CD4-positive, alpha-beta T cell treated with Interleukin-12 subunit alpha and Interleukin-12 subunit beta, for 1 hour (primary cell): ENCODE results near the gene NATD1.

Source experiments
- DNase-seq: peaks from one replicate; pipeline ENCODE4 v3.0.0-alpha.2; 2020

Gene NATD1

GRCh38 chr17:21275047-21275578, 21.9 kb upstream of the NATD1 start:
- DNase-seq, result no peak

GRCh38 chr17:21272881-21273792, 19.9 kb upstream of the NATD1 start:
- no peak for DNase-seq

GRCh38 chr17:21272250-21272649, 19.0 kb upstream of the NATD1 start:
- DNase-seq, result no peak

GRCh38 chr17:21271454-21272183, 18.4 kb upstream of the NATD1 start:
- DNase-seq, result no peak

GRCh38 chr17:21269394-21269793, 16.2 kb upstream of the NATD1 start:
- DNase-seq, result no peak

GRCh38 chr17:21268596-21269188, 15.5 kb upstream of the NATD1 start:
- no peak for DNase-seq

GRCh38 chr17:21263376-21263775, 10.2 kb upstream of the NATD1 start:
- DNase-seq, result no peak

GRCh38 chr17:21262259-21262993, 9.2 kb upstream of the NATD1 start:
- DNase-seq, result no peak

- DNase-seq, result no peak
Observed at GRCh38 chr17:21258593-21258992, 5.4 kb upstream of the NATD1 start.

- no peak for DNase-seq
Observed at GRCh38 chr17:21253646-21254441, 634 bp upstream of the NATD1 start.

- DNase-seq, result no peak
Observed at GRCh38 chr17:21252289-21252795, 868 bp downstream of the NATD1 start.

- DNase-seq, result no peak
Observed at GRCh38 chr17:21251337-21252010, 1.7 kb downstream of the NATD1 start.

GRCh38 chr17:21250854-21251253, 2.4 kb downstream of the NATD1 start:
- no peak for DNase-seq

GRCh38 chr17:21249920-21250703, 3.1 kb downstream of the NATD1 start:
- DNase-seq, result no peak

GRCh38 chr17:21249086-21249795, 4.0 kb downstream of the NATD1 start:
- no peak for DNase-seq

GRCh38 chr17:21248500-21248899, 4.7 kb downstream of the NATD1 start:
- no peak for DNase-seq

- DNase-seq, result no peak
Observed at GRCh38 chr17:21247552-21248258, 5.5 kb downstream of the NATD1 start.

GRCh38 chr17:21246698-21247097, 6.5 kb downstream of the NATD1 start:
- DNase-seq, result no peak

GRCh38 chr17:21245639-21246084, 7.5 kb downstream of the NATD1 start:
- no peak for DNase-seq
